Measurements from ENCODE around the gene COQ8B. TPM values are rescaled to one million over a fixed set of nuclear protein-coding genes. Genes with fewer than 3 reads are reported as not detected.

Gene COQ8B
- total RNA-seq, 1 donor from 2014 or later, result 41.6 TPM

GRCh38 chr19:40690693-40691420 lies 25.8 kb downstream of the COQ8B start:
- DNase-seq (ENCODE audit: low spot score), result peak; percentile 80
- H3K36me3 Mint-ChIP-seq (ENCODE audit: low read depth), result peaks cover 9% of the 10 kb centered on the region
- intact Hi-C loops (cut with micrococcal nuclease), result loop anchor here (1.0 to 2.0 kb wide), 6 partner anchors 24 to 107 kb away; partner anchors contain the start of genes ACTMAP and RAB4B
- H3K27ac Mint-ChIP-seq, result peak overlapping the region; percentile 84
- peak overlapping the region; percentile 87 for H3K4me3 Mint-ChIP-seq
- no peaks in the 10 kb centered on the region for H3K27me3 Mint-ChIP-seq (ENCODE audit: insufficient read depth)
- H3K4me1 Mint-ChIP-seq (ENCODE audit: low read depth), result no peaks in the 10 kb centered on the region
- no peaks in the 10 kb centered on the region for H3K9me3 Mint-ChIP-seq

GRCh38 chr19:40690050-40690692 lies 26.5 kb downstream of the COQ8B start, which contains the start of gene NUMBL:
Gene NUMBL (minus strand): TSS chr19:40690651. CDS start chr19:40690483, 168 bp downstream.
- no peak for DNase-seq (ENCODE audit: low spot score)
- H3K27ac Mint-ChIP-seq, result peak within 1 kb of the TSS; percentile 84
- peaks cover 15% of the 10 kb centered on the region for H3K36me3 Mint-ChIP-seq (ENCODE audit: low read depth)
- H3K4me3 Mint-ChIP-seq, result peak within 1 kb of the TSS; percentile 87
- no peaks in the 10 kb centered on the region for H3K27me3 Mint-ChIP-seq (ENCODE audit: insufficient read depth)
- H3K4me1 Mint-ChIP-seq (ENCODE audit: low read depth), result no peaks in the 10 kb centered on the region
- no peaks in the 10 kb centered on the region for H3K9me3 Mint-ChIP-seq
- intact Hi-C loops (cut with micrococcal nuclease), result loop anchor here (1.0 to 2.0 kb wide), 6 partner anchors 25 to 108 kb away; partner anchors contain the start of genes ACTMAP and RAB4B

- Mint-ChIP-seq H3K4me3 (no peak overlapping the region), H3K9me3 (no peaks in the 10 kb centered on the region), H3K4me1 (ENCODE audit: low read depth) (no peaks in the 10 kb centered on the region), H3K36me3 (ENCODE audit: low read depth) (peaks cover 19% of the 10 kb centered on the region), H3K27ac (no peak overlapping the region), H3K27me3 (ENCODE audit: insufficient read depth) (no peaks in the 10 kb centered on the region)
- no peak for DNase-seq (ENCODE audit: low spot score)
- intact Hi-C loops (cut with micrococcal nuclease), result loop anchor here (1.0 to 2.0 kb wide), 6 partner anchors 26 to 109 kb away; partner anchors contain the start of genes ACTMAP and RAB4B
Observed at GRCh38 chr19:40689339-40690049, 27.2 kb downstream of the COQ8B start.

GRCh38 chr19:40688987-40689338 lies 27.7 kb downstream of the COQ8B start:
- peaks cover 14% of the 10 kb centered on the region for H3K36me3 Mint-ChIP-seq (ENCODE audit: low read depth)
- no peak overlapping the region for H3K27ac Mint-ChIP-seq
- intact Hi-C loops (cut with micrococcal nuclease), result no loop called here
- H3K27me3 Mint-ChIP-seq (ENCODE audit: insufficient read depth), result no peaks in the 10 kb centered on the region
- DNase-seq (ENCODE audit: low spot score), result no peak
- no peaks in the 10 kb centered on the region for H3K9me3 Mint-ChIP-seq
- no peak overlapping the region for H3K4me3 Mint-ChIP-seq
- H3K4me1 Mint-ChIP-seq (ENCODE audit: low read depth), result no peaks in the 10 kb centered on the region

- Mint-ChIP-seq H3K36me3 (ENCODE audit: low read depth) (peaks cover 14% of the 10 kb centered on the region), H3K9me3 (no peaks in the 10 kb centered on the region), H3K4me1 (ENCODE audit: low read depth) (no peaks in the 10 kb centered on the region), H3K4me3 (no peak overlapping the region), H3K27ac (no peak overlapping the region), H3K27me3 (ENCODE audit: insufficient read depth) (no peaks in the 10 kb centered on the region)
- DNase-seq (ENCODE audit: low spot score), result no peak
- intact Hi-C loops (cut with micrococcal nuclease), result no loop called here
Observed at GRCh38 chr19:40688309-40688708, 28.4 kb downstream of the COQ8B start.

GRCh38 chr19:40687525-40688016 lies 29.1 kb downstream of the COQ8B start:
- H3K36me3 Mint-ChIP-seq (ENCODE audit: low read depth), result peaks cover 16% of the 10 kb centered on the region
- no peaks in the 10 kb centered on the region for H3K4me1 Mint-ChIP-seq (ENCODE audit: low read depth)
- H3K9me3 Mint-ChIP-seq, result no peaks in the 10 kb centered on the region
- no peaks in the 10 kb centered on the region for H3K27me3 Mint-ChIP-seq (ENCODE audit: insufficient read depth)
- no peak for DNase-seq (ENCODE audit: low spot score)
- no peak overlapping the region for H3K27ac Mint-ChIP-seq
- intact Hi-C loops (cut with micrococcal nuclease), result no loop called here
- H3K4me3 Mint-ChIP-seq, result no peak overlapping the region

GRCh38 chr19:40686882-40687524 lies 29.7 kb downstream of the COQ8B start:
- H3K27me3 Mint-ChIP-seq (ENCODE audit: insufficient read depth), result no peaks in the 10 kb centered on the region
- H3K4me3 Mint-ChIP-seq, result no peak overlapping the region
- DNase-seq (ENCODE audit: low spot score), result no peak
- H3K4me1 Mint-ChIP-seq (ENCODE audit: low read depth), result no peaks in the 10 kb centered on the region
- H3K9me3 Mint-ChIP-seq, result no peaks in the 10 kb centered on the region
- no peak overlapping the region for H3K27ac Mint-ChIP-seq
- H3K36me3 Mint-ChIP-seq (ENCODE audit: low read depth), result peaks cover 16% of the 10 kb centered on the region
- intact Hi-C loops (cut with micrococcal nuclease), result no loop called here

- H3K27me3 Mint-ChIP-seq (ENCODE audit: insufficient read depth), result no peaks in the 10 kb centered on the region
- H3K36me3 Mint-ChIP-seq (ENCODE audit: low read depth), result peaks cover 20% of the 10 kb centered on the region
- no peaks in the 10 kb centered on the region for H3K4me1 Mint-ChIP-seq (ENCODE audit: low read depth)
- DNase-seq (ENCODE audit: low spot score), result no peak
- H3K9me3 Mint-ChIP-seq, result no peaks in the 10 kb centered on the region
- no peak overlapping the region for H3K4me3 Mint-ChIP-seq
- intact Hi-C loops (cut with micrococcal nuclease), result no loop called here
- H3K27ac Mint-ChIP-seq, result no peak overlapping the region
Observed at GRCh38 chr19:40685563-40685962, 31.1 kb downstream of the COQ8B start.

- Mint-ChIP-seq H3K36me3 (ENCODE audit: low read depth) (peaks cover 20% of the 10 kb centered on the region), H3K27me3 (ENCODE audit: insufficient read depth) (no peaks in the 10 kb centered on the region), H3K9me3 (no peaks in the 10 kb centered on the region), H3K4me1 (ENCODE audit: low read depth) (no peaks in the 10 kb centered on the region), H3K4me3 (no peak overlapping the region), H3K27ac (no peak overlapping the region)
- DNase-seq (ENCODE audit: low spot score), result no peak
- intact Hi-C loops (cut with micrococcal nuclease), result no loop called here
Observed at GRCh38 chr19:40685016-40685526, 31.6 kb downstream of the COQ8B start.

- intact Hi-C loops (cut with micrococcal nuclease), result no loop called here
- Mint-ChIP-seq H3K27ac (no peak overlapping the region), H3K9me3 (no peaks in the 10 kb centered on the region), H3K4me1 (ENCODE audit: low read depth) (no peaks in the 10 kb centered on the region), H3K27me3 (ENCODE audit: insufficient read depth) (no peaks in the 10 kb centered on the region), H3K36me3 (ENCODE audit: low read depth) (peaks cover 24% of the 10 kb centered on the region), H3K4me3 (no peak overlapping the region)
- DNase-seq (ENCODE audit: low spot score), result no peak
Observed at GRCh38 chr19:40684280-40684679, 32.4 kb downstream of the COQ8B start.

- H3K9me3 Mint-ChIP-seq, result no peaks in the 10 kb centered on the region
- H3K36me3 Mint-ChIP-seq (ENCODE audit: low read depth), result peaks cover 24% of the 10 kb centered on the region
- H3K4me1 Mint-ChIP-seq (ENCODE audit: low read depth), result no peaks in the 10 kb centered on the region
- no peak overlapping the region for H3K4me3 Mint-ChIP-seq
- intact Hi-C loops (cut with micrococcal nuclease), result no loop called here
- H3K27me3 Mint-ChIP-seq (ENCODE audit: insufficient read depth), result no peaks in the 10 kb centered on the region
- no peak for DNase-seq (ENCODE audit: low spot score)
- H3K27ac Mint-ChIP-seq, result no peak overlapping the region
Observed at GRCh38 chr19:40683437-40683836, 33.2 kb downstream of the COQ8B start.

- Mint-ChIP-seq H3K27me3 (ENCODE audit: insufficient read depth) (no peaks in the 10 kb centered on the region), H3K36me3 (ENCODE audit: low read depth) (peaks cover 27% of the 10 kb centered on the region), H3K4me3 (no peak overlapping the region), H3K27ac (no peak overlapping the region), H3K9me3 (no peaks in the 10 kb centered on the region), H3K4me1 (ENCODE audit: low read depth) (no peaks in the 10 kb centered on the region)
- DNase-seq (ENCODE audit: low spot score), result no peak
- intact Hi-C loops (cut with micrococcal nuclease), result no loop called here
Observed at GRCh38 chr19:40682431-40682964, 34.2 kb downstream of the COQ8B start.

Data from activated T-helper 1 cell treated with anti-CD3 and anti-CD28 coated beads, Interleukin-12 subunit alpha, Interleukin-12 subunit beta, Interleukin-2, Interleukin-4 antibody, amounts not matched to agents 30 ng/mL and 10 ng/mL and 1 ng/mL, durations not matched to agents 14 hours and 24 hours and 36 hours (primary cell).